Progenitor cell of endocrine pancreas (in vitro differentiated cells): Measurements from ENCODE around the gene EFCAB10. TPM values are rescaled to one million over a fixed set of nuclear protein-coding genes. Genes with fewer than 3 reads are reported as not detected.

Experiments used
- DNase-seq: peaks from one replicate; pipeline ENCODE4 v3.0.0; 2021; ENCODE audit warnings: low spot score; ENCODE audit not compliant: unreplicated experiment
- H3K27ac Mint-ChIP-seq: 2 replicates; pipeline ENCODE4 v1.8.0; 2021; ENCODE audit warnings: mild to moderate bottlenecking, moderate library complexity, mixed read lengths
- H3K27me3 Mint-ChIP-seq: 2 replicates; pipeline ENCODE4 v1.8.0; 2021; ENCODE audit warnings: mixed read lengths
- H3K36me3 Mint-ChIP-seq: 2 replicates; pipeline ENCODE4 v1.8.0; 2022; ENCODE audit warnings: mixed read lengths; ENCODE audit not compliant: insufficient read depth
- H3K4me1 Mint-ChIP-seq: 2 replicates; pipeline ENCODE4 v1.8.0; 2021; ENCODE audit warnings: low read depth, mixed read lengths
- H3K4me3 Mint-ChIP-seq: 2 replicates; pipeline ENCODE4 v1.8.0; 2021; ENCODE audit warnings: low read depth, mild to moderate bottlenecking, moderate library complexity, mixed read lengths
- H3K9me3 Mint-ChIP-seq: 2 replicates; pipeline ENCODE4 v1.8.0; 2021; ENCODE audit warnings: low read depth, mixed read lengths
- total RNA-seq: library from RNA; stranded (reverse); gene quantifications from 2 replicates; pipeline ENCODE4 v1.2.1, GENCODE V29; 2021
- TF ChIP-seq, protein P1 (sequence below): fragments of 200-600 bp; sonication (generic); IDR thresholded peaks from one replicate; pipeline ENCODE4 v1.5.0; 2021; ENCODE audit warnings: antibody characterized with exemption, mild to moderate bottlenecking; ENCODE audit not compliant: unreplicated experiment

The EFCAB10 gene
- total RNA-seq, 1 donor from 2014 or later: 0.53 TPM

DNA sequence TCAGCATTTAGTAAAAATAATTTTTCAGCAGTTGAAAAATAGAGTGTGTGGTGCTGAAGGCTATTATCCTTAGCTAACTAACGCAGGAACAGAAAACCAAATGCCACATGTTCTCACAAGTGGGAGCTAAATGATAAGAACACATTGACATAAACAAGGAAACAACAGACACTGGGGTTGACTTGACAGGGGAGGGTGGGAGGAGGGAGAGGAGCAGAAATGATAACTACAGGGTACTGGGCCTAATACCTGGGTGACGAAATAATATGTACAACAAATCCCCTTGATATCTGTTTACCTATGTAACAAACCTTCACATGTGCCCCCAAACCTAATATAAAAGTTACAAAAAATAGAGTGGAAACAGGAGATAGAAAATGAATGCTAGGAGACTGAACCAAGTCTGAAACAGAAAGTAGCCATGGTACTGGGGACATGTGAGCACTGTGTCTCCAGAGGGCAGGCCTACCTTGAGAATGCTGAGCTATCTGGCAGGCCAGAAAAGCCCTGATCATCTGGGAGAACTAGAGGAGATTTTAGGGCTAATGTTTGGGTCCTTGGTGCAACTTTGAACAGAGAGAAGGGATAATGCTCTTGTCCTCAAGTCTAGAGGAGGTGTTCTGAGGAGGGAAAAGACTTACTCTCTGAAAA, 4.7 kb upstream of the EFCAB10 start:
- DNase-seq: no peak
- Mint-ChIP-seq H3K27me3 (no peaks in the 10 kb centered on the region), H3K9me3 (peaks cover 12% of the 10 kb centered on the region), H3K4me1 (peaks cover 2% of the 10 kb centered on the region), H3K4me3 (no peak overlapping the region), H3K36me3 (no peaks in the 10 kb centered on the region), H3K27ac (no peak overlapping the region)
- TF ChIP-seq, protein P1, sequence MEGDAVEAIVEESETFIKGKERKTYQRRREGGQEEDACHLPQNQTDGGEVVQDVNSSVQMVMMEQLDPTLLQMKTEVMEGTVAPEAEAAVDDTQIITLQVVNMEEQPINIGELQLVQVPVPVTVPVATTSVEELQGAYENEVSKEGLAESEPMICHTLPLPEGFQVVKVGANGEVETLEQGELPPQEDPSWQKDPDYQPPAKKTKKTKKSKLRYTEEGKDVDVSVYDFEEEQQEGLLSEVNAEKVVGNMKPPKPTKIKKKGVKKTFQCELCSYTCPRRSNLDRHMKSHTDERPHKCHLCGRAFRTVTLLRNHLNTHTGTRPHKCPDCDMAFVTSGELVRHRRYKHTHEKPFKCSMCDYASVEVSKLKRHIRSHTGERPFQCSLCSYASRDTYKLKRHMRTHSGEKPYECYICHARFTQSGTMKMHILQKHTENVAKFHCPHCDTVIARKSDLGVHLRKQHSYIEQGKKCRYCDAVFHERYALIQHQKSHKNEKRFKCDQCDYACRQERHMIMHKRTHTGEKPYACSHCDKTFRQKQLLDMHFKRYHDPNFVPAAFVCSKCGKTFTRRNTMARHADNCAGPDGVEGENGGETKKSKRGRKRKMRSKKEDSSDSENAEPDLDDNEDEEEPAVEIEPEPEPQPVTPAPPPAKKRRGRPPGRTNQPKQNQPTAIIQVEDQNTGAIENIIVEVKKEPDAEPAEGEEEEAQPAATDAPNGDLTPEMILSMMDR: no peak

DNA sequence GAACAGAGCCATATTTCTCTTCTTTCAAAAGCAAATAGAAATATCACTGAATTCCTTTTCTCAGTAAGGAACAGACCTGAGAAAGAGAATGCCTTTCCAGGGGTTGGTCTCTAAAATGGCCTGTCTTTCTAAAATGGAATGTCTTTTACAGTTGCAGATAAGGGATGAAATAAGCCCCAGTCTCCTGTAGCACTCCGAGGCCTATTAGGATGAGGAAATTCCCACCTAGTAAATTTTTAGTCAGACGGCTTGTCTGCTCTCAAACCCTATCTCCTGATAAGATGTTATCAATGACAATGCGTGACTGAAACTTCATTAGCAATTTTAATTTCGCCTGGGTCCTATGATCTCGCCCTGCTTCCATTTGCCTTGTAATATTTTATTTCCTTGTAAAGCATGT, 2.9 kb upstream of the EFCAB10 start:
- Mint-ChIP-seq H3K27me3 (no peaks in the 10 kb centered on the region), H3K4me1 (peaks cover under 1% of the 10 kb centered on the region), H3K4me3 (no peak overlapping the region), H3K27ac (no peak overlapping the region), H3K9me3 (peaks cover 12% of the 10 kb centered on the region), H3K36me3 (no peaks in the 10 kb centered on the region)
- no peak for DNase-seq
- TF ChIP-seq, protein P1: no peak

DNA sequence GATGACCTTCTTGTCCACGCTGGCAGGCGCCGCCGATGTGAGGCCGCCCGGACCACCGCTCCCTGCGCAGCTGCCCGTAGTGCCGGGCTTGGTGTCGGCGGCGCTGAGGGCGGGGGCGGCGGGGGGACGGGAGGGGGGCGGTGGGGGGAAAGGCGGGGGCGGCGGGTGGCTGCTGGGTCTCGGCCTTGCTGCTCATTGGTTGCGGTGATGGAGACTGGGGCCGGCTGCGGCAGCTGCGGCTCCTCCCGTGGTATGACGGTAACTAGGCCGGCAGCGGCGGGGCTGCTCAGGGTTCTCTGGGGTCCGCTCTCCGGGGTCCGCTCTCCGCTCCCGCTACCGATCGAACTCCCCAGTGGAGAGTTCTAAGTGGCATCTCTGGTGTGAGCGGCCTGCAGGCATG, 1.8 kb upstream of the EFCAB10 start:
- Mint-ChIP-seq H3K9me3 (peaks cover 12% of the 10 kb centered on the region), H3K4me1 (no peaks in the 10 kb centered on the region)

DNA sequence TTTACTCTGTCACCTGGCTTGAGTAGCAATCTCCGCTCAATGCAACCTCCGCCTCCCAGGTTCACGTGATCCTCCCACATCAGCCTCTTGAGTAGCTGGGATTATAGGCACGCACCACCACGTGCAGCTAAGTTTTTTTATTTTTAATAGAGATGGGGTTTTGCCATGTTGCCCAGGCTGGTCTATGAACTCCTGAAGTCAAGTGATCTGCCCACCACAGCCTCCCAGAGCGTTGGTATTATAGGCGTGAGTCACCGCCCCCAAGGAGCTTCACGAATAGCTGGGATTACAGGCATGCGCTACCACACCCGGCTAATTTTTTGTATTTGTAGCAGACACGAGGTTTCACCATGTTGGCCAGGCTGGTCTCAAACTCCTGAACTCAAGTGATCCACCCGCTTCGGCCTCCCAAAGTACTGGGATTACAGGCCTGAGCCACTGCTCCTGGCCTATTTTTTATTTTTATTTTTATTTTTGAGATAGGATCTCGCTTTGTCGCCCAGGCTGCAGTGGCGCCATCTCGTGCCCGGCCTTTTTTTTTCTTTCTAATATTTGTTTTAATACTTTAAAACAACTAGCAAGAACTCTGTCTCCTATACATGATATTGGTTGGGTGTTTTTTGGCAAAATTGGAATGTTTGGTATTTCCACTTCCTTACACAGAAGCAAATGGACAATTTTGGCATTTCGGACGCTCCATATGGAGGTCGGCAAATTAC, 1.1 kb downstream of the EFCAB10 start:
- no peak overlapping the region for H3K4me3 Mint-ChIP-seq
- TF ChIP-seq, protein P1: no peak

More for the DNA sequence above, 1.8 kb upstream of the EFCAB10 start:
- no peak overlapping the region for H3K4me3 Mint-ChIP-seq
- no peaks in the 10 kb centered on the region for H3K27me3 Mint-ChIP-seq
- DNase-seq: no peak
- H3K27ac Mint-ChIP-seq: no peak overlapping the region
- no peaks in the 10 kb centered on the region for H3K36me3 Mint-ChIP-seq
- TF ChIP-seq, protein P1: no peak

DNA sequence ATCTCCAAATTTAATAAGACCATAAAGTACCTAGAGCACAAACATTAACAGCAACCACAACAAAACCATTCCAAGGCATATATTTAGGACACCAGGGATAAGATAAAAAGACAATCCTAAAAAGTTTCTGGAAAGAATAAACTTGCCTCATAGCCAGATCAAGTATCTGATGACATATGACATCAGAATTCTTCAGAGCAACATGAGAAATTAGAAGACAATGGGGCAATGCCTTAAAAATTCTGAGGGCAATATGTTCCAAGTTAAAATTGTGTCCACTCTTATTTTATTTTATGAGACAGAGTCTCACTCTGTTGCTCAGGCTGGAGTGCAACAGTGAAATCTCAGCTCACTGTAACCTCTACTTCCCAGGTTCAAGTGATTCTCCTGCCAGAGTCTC, 2.8 kb downstream of the EFCAB10 start:
- TF ChIP-seq, protein P1: no peak
- Mint-ChIP-seq H3K36me3 (peaks cover 2% of the 10 kb centered on the region), H3K27ac (no peak overlapping the region), H3K9me3 (peaks cover 10% of the 10 kb centered on the region), H3K4me1 (no peaks in the 10 kb centered on the region), H3K27me3 (no peaks in the 10 kb centered on the region), H3K4me3 (no peak overlapping the region)
- no peak for DNase-seq

More for the DNA sequence above, 1.1 kb downstream of the EFCAB10 start:
- DNase-seq: no peak
- no peaks in the 10 kb centered on the region for H3K36me3 Mint-ChIP-seq
- H3K27me3 Mint-ChIP-seq: no peaks in the 10 kb centered on the region
- H3K9me3 Mint-ChIP-seq: peaks cover 12% of the 10 kb centered on the region
- H3K27ac Mint-ChIP-seq: no peak overlapping the region
- H3K4me1 Mint-ChIP-seq: no peaks in the 10 kb centered on the region
